Neural progenitor cell (in vitro differentiated cells): Measurements from ENCODE around the gene CCDC71L. TPM values are rescaled to one million over a fixed set of nuclear protein-coding genes. Genes with fewer than 3 reads are reported as not detected.

Experiments used
- DNase-seq: peaks from one replicate; pipeline ENCODE4 v3.0.0-alpha.2; 2016; ENCODE audit warnings: low spot score
- H2AFZ ChIP-seq: fragments of 200-600 bp; sonication (generic); replicated peaks from 2 replicates; pipeline ENCODE4 v1.6.1; 2016; ENCODE audit warnings: antibody characterized with exemption
- H3F3A ChIP-seq: fragments of 200-600 bp; sonication (generic); 2 replicates; pipeline ENCODE4 v1.6.1; 2016; ENCODE audit warnings: antibody characterized with exemption, low read depth
- H3K27ac ChIP-seq: fragments of 200-600 bp; sonication (generic); 2 replicates; pipeline ENCODE4 v1.5.1; 2016; ENCODE audit warnings: mild to moderate bottlenecking
- H3K27me3 ChIP-seq: fragments of 200-600 bp; sonication (generic); 2 replicates; pipeline ENCODE4 v1.6.1; 2016; ENCODE audit warnings: mild to moderate bottlenecking, moderate library complexity
- H3K36me3 ChIP-seq: fragments of 200-600 bp; sonication (generic); 2 replicates; pipeline ENCODE4 v1.5.1; 2016
- H3K4me1 ChIP-seq: fragments of 200-600 bp; sonication (generic); 2 replicates; pipeline ENCODE4 v1.6.1; 2016; ENCODE audit warnings: mixed run types
- H3K4me2 ChIP-seq: fragments of 200-600 bp; sonication (generic); 2 replicates; pipeline ENCODE4 v1.6.1; 2016
- H3K4me3 ChIP-seq: fragments of 200-600 bp; sonication (generic); 2 replicates; pipeline ENCODE4 v1.5.1; 2016
- H3K79me2 ChIP-seq: fragments of 200-600 bp; sonication (generic); 2 replicates; pipeline ENCODE4 v1.6.1; 2016; ENCODE audit warnings: low read depth
- H3K9ac ChIP-seq: fragments of 200-600 bp; sonication (generic); 2 replicates; pipeline ENCODE4 v1.6.1; 2016
- H3K9me3 ChIP-seq: fragments of 200-600 bp; sonication (generic); 2 replicates; pipeline ENCODE4 v1.5.1; 2016; ENCODE audit warnings: low read depth
- H4K20me1 ChIP-seq: fragments of 200-600 bp; sonication (generic); 2 replicates; pipeline ENCODE4 v1.6.1; 2016; ENCODE audit warnings: low read depth
- H3K27ac Mint-ChIP-seq: 3 replicates; pipeline ENCODE4 v1.8.0; 2021; ENCODE audit warnings: mixed read lengths
- H3K27me3 Mint-ChIP-seq: 2 replicates; pipeline ENCODE4 v1.8.0; 2022; ENCODE audit warnings: low read depth, mild to moderate bottlenecking, inconsistent platforms, moderate library complexity, mixed read lengths; ENCODE audit not compliant: insufficient read depth
- H3K36me3 Mint-ChIP-seq: 3 replicates; pipeline ENCODE4 v1.8.0; 2021; ENCODE audit warnings: mixed read lengths
- H3K4me1 Mint-ChIP-seq: 3 replicates; pipeline ENCODE4 v1.8.0; 2021; ENCODE audit warnings: mixed read lengths
- H3K4me3 Mint-ChIP-seq: 3 replicates; pipeline ENCODE4 v1.8.0; 2021; ENCODE audit warnings: mild to moderate bottlenecking, moderate library complexity, mixed read lengths
- H3K9me3 Mint-ChIP-seq: 3 replicates; pipeline ENCODE4 v1.8.0; 2020; ENCODE audit warnings: mixed read lengths
- EZH2 ChIP-seq: fragments of 200-600 bp; sonication (generic); IDR thresholded peaks from 2 replicates; pipeline ENCODE4 v1.6.1; 2017; ENCODE audit warnings: antibody characterized with exemption, mild to moderate bottlenecking, moderate library complexity
- EZH2phosphoT487 ChIP-seq: fragments of 200-600 bp; sonication (generic); IDR thresholded peaks from 2 replicates; pipeline ENCODE4 v1.6.1; 2017; ENCODE audit warnings: antibody characterized with exemption
- total RNA-seq: library from RNA; depleted of rRNA; stranded (reverse); fragments of >200 nt; gene quantifications from 2 replicates; pipeline ENCODE4 v1.2.3, GENCODE V29; 2015; ENCODE audit warnings: low replicate concordance
- TF ChIP-seq, protein P1 (sequence below): fragments of 200-600 bp; sonication (generic); IDR thresholded peaks from 2 replicates; pipeline ENCODE4 v1.5.1; 2017; ENCODE audit warnings: antibody characterized with exemption, mild to moderate bottlenecking

Gene CCDC71L
- total RNA-seq, 1 donor from 2014 or later = 23.8 TPM

GRCh38 chr7:106620034-106620433 lies 40.9 kb downstream of the CCDC71L start:
- TF ChIP-seq EZH2 = no peak
- TF ChIP-seq, protein P1, sequence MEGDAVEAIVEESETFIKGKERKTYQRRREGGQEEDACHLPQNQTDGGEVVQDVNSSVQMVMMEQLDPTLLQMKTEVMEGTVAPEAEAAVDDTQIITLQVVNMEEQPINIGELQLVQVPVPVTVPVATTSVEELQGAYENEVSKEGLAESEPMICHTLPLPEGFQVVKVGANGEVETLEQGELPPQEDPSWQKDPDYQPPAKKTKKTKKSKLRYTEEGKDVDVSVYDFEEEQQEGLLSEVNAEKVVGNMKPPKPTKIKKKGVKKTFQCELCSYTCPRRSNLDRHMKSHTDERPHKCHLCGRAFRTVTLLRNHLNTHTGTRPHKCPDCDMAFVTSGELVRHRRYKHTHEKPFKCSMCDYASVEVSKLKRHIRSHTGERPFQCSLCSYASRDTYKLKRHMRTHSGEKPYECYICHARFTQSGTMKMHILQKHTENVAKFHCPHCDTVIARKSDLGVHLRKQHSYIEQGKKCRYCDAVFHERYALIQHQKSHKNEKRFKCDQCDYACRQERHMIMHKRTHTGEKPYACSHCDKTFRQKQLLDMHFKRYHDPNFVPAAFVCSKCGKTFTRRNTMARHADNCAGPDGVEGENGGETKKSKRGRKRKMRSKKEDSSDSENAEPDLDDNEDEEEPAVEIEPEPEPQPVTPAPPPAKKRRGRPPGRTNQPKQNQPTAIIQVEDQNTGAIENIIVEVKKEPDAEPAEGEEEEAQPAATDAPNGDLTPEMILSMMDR = no peak
- TF ChIP-seq EZH2phosphoT487 = no peak
- H3K27me3 Mint-ChIP-seq = peaks cover under 1% of the 10 kb centered on the region

GRCh38 chr7:106619213-106619612 lies 41.7 kb downstream of the CCDC71L start:
- no peak for DNase-seq
- TF ChIP-seq, protein P1 = no peak
- TF ChIP-seq EZH2 (no peak), EZH2phosphoT487 (no peak)
- H3K27ac Mint-ChIP-seq = no peak overlapping the region

More at GRCh38 chr7:106620034-106620433, 40.9 kb downstream of the CCDC71L start:
- no peaks in the 10 kb centered on the region for H3K36me3 Mint-ChIP-seq
- no peaks in the 10 kb centered on the region for H3K4me1 Mint-ChIP-seq
- H3K9me3 Mint-ChIP-seq = no peaks in the 10 kb centered on the region
- H3K27ac Mint-ChIP-seq = no peak overlapping the region
- no peak overlapping the region for H2AFZ ChIP-seq
- no peak for DNase-seq
- no peaks in the 10 kb centered on the region for H4K20me1 ChIP-seq
- no peak overlapping the region for H3K27ac ChIP-seq
- H3K36me3 ChIP-seq = no peaks in the 10 kb centered on the region
- no peaks in the 10 kb centered on the region for H3F3A ChIP-seq
- no peaks in the 10 kb centered on the region for H3K79me2 ChIP-seq
- H3K27me3 ChIP-seq = no peaks in the 10 kb centered on the region
- no peaks in the 10 kb centered on the region for H3K9me3 ChIP-seq
- no peak overlapping the region for H3K4me3 Mint-ChIP-seq
- no peak overlapping the region for H3K4me3 ChIP-seq
- no peak overlapping the region for H3K4me2 ChIP-seq
- no peak overlapping the region for H3K9ac ChIP-seq
- H3K4me1 ChIP-seq = no peaks in the 10 kb centered on the region

GRCh38 chr7:106618480-106618879 lies 42.5 kb downstream of the CCDC71L start:
- Histone ChIP-seq H3K9ac (no peak overlapping the region), H3F3A (no peaks in the 10 kb centered on the region), H3K4me3 (no peak overlapping the region), H3K4me2 (no peak overlapping the region), H3K4me1 (no peaks in the 10 kb centered on the region), H3K27me3 (no peaks in the 10 kb centered on the region), H3K36me3 (no peaks in the 10 kb centered on the region), H3K9me3 (no peaks in the 10 kb centered on the region), H4K20me1 (no peaks in the 10 kb centered on the region), H3K79me2 (no peaks in the 10 kb centered on the region), H2AFZ (no peak overlapping the region), H3K27ac (no peak overlapping the region)
- Mint-ChIP-seq H3K9me3 (no peaks in the 10 kb centered on the region), H3K4me3 (no peak overlapping the region), H3K4me1 (peaks cover 5% of the 10 kb centered on the region), H3K27ac (no peak overlapping the region), H3K36me3 (no peaks in the 10 kb centered on the region), H3K27me3 (no peaks in the 10 kb centered on the region)
- no peak for TF ChIP-seq EZH2phosphoT487
- TF ChIP-seq, protein P1 = no peak
- no peak for TF ChIP-seq EZH2
- no peak for DNase-seq

More at GRCh38 chr7:106619213-106619612, 41.7 kb downstream of the CCDC71L start:
- no peaks in the 10 kb centered on the region for H3F3A ChIP-seq
- H4K20me1 ChIP-seq = no peaks in the 10 kb centered on the region
- H3K4me3 ChIP-seq = no peak overlapping the region
- H2AFZ ChIP-seq = no peak overlapping the region
- no peak overlapping the region for H3K4me2 ChIP-seq
- no peaks in the 10 kb centered on the region for H3K36me3 Mint-ChIP-seq
- no peaks in the 10 kb centered on the region for H3K9me3 ChIP-seq
- H3K4me3 Mint-ChIP-seq = no peak overlapping the region
- H3K9ac ChIP-seq = no peak overlapping the region
- H3K9me3 Mint-ChIP-seq = no peaks in the 10 kb centered on the region
- no peak overlapping the region for H3K27ac ChIP-seq
- H3K27me3 Mint-ChIP-seq = no peaks in the 10 kb centered on the region
- no peaks in the 10 kb centered on the region for H3K79me2 ChIP-seq
- no peaks in the 10 kb centered on the region for H3K36me3 ChIP-seq
- no peaks in the 10 kb centered on the region for H3K27me3 ChIP-seq
- peaks cover 4% of the 10 kb centered on the region for H3K4me1 Mint-ChIP-seq
- H3K4me1 ChIP-seq = no peaks in the 10 kb centered on the region
